Measurements from ENCODE around the gene GPR137. TPM values are rescaled to one million over a fixed set of nuclear protein-coding genes. Genes with fewer than 3 reads are reported as not detected.

The GPR137 gene
- total and polyA plus RNA-seq, 9 of the 15 experiments (the other 6 are each of a cell fraction or from before 2014, with no cell fraction given): 0.32 to 26.7 (median 10.7) TPM

GRCh38 chr11:64283092-64283491 lies 2.6 kb upstream of the GPR137 start:
- BruUV-seq (replicated peaks): no TSS peak
- no peak for FAIRE-seq
- TF ChIP-seq ZKSCAN3 (CRISPR knock-in tag; IDR thresholded peaks at IDR 0.05): no peak
- TF ChIP-seq ZNF121 (CRISPR knock-in tag; conservative IDR thresholded peaks at IDR 0.05): peak; percentile 94
- TF ChIP-seq MEF2A (IDR thresholded peaks at IDR 0.05; ENCODE audit: control insufficient read depth, low read depth, low read length): peak; percentile 68; the same call in 1 of the 2 replicates
- TF ChIP-seq RBM25 (IDR thresholded peaks at IDR 0.05; ENCODE audit: low read depth, low read length, severe bottlenecking): peak; percentile 41
- H4K20me1 ChIP-seq (replicated peaks; ENCODE audit: control insufficient read depth, insufficient read depth, low read length): no peaks in the 10 kb centered on the region
- H3K27me3 ChIP-seq (ENCODE audit: control insufficient read depth in 2 of 2, insufficient read depth in 2 of 2, low read length in 2 of 2): no peaks in the 10 kb centered on the region
- H2AFZ ChIP-seq (ENCODE audit: low read depth, low read length): no peak overlapping the region
- peak overlapping the region in 1 of 2 experiments; percentile 63; a peak in 1 of 4 replicates for H3K9ac ChIP-seq (ENCODE audit: insufficient read depth in 1 of 2, low read depth in 2 of 2, low read length in 2 of 2)
- peaks cover 12% of the 10 kb centered on the region; the same call in 2 of the 3 replicates for H3K79me2 ChIP-seq (ENCODE audit: control insufficient read depth, insufficient read depth, low read length)
- 100% methylated on average over 1 of the region's 3 CpGs for WGBS (ENCODE audit: insufficient coverage, low coverage, missing lambda C conversion rate)
- no peak for DNase-seq (ENCODE audit: extremely low read depth in 1 of 4, low spot score in 3 of 4)
- H3K9me1 ChIP-seq (ENCODE audit: control insufficient read depth, insufficient read depth, low read length): no peaks in the 10 kb centered on the region
- peaks cover 7 to 42% of the 10 kb centered on the region in 2 experiments; a peak in 4 of 5 replicates for H3K4me1 ChIP-seq (replicated peaks in 1 of 2; ENCODE audit: control insufficient read depth in 2 of 2, insufficient read depth in 2 of 2, low read length in 2 of 2)
- no peak overlapping the region for H3K4me3 ChIP-seq
- POLR2A ChIA-PET: interaction anchor here (0.7 to 5.1 kb wide), 4 partner anchors 9 to 40 kb away, joined by 3 to 54 read pairs (median 3); no protein-coding TSS in a partner anchor
- in situ Hi-C loops (cut with MboI) (no loop called here), intact Hi-C loops (cut with micrococcal nuclease) (no loop called here)
- no peaks in the 10 kb centered on the region for H3K9me3 ChIP-seq (replicated peaks; ENCODE audit: control insufficient read depth, insufficient read depth, low read depth, low read length)
- no peak for ATAC-seq
- CTCF ChIA-PET (ENCODE audit: low intra/inter-chr PET ratio): no interaction called here
- H3K36me3 ChIP-seq (ENCODE audit: control insufficient read depth, insufficient read depth, low read length): peaks cover 11% of the 10 kb centered on the region; the same call in 1 of the 3 replicates
- H3K4me2 ChIP-seq (ENCODE audit: insufficient read depth, low read length): no peak overlapping the region
- H3K27ac ChIP-seq (ENCODE audit: extremely low read depth, low read depth, low read length): 0 out of 3 replicates have a peak overlapping the region, but pooled peaks have one; percentile 21
